Nephron (organoid): ENCODE results near the gene TRIM4.
"Not testable (repeated sequence)": the region's sequence is repeated elsewhere in the genome, so short reads cannot be mapped to it uniquely, and the experiment has no call there.

ENCODE experiments used
- H3K27ac Mint-ChIP-seq, 3 experiments: 2 replicates each; pipeline ENCODE4 v1.8.0; 2020; ENCODE audit warnings: mixed read lengths in 3 of 3, mild to moderate bottlenecking in 2 of 3, moderate library complexity in 1 of 3
- H3K27me3 Mint-ChIP-seq: 2 replicates; pipeline ENCODE4 v1.8.0; 2021; ENCODE audit warnings: low read depth, mild to moderate bottlenecking, moderate library complexity, mixed read lengths
- H3K36me3 Mint-ChIP-seq: 2 replicates; pipeline ENCODE4 v1.8.0; 2020; ENCODE audit warnings: low read depth, mixed read lengths
- H3K4me1 Mint-ChIP-seq: 2 replicates; pipeline ENCODE4 v1.8.0; 2020; ENCODE audit warnings: mixed read lengths
- H3K4me3 Mint-ChIP-seq, 3 experiments: 2 replicates each; pipeline ENCODE4 v1.8.0; 2020; ENCODE audit warnings: mild to moderate bottlenecking in 3 of 3, mixed read lengths in 3 of 3, moderate library complexity in 2 of 3
- H3K9me3 Mint-ChIP-seq: 2 replicates; pipeline ENCODE4 v1.8.0; 2020; ENCODE audit warnings: mixed read lengths
- CTCF ChIP-seq, 3 experiments: fragments of 200-600 bp; sonication (generic); IDR thresholded peaks; one replicate each; pipeline ENCODE4 v1.5.0; 2021; ENCODE audit warnings: antibody characterized with exemption in 3 of 3; ENCODE audit not compliant: unreplicated experiment in 3 of 3

Gene TRIM4

DNA sequence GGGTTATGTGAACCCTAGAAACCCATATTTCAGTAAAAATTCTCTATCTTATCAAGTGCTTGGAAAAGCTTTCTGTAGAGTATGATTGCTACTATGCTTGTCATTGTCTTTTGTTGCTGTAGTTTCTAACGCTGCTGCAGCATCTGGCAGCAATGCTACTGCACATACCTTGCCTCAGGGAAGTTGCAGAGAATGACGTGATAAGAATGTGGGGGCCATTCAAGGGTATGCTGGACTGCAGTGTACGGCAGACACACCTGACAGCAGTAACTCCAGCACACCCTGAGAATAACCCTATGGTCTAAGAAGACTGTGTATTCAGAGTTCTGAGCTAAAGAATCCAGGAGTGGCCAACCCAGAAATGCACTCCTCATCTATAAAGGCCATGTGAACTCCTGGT is 20.5 kb downstream of the TRIM4 start:
- Mint-ChIP-seq H3K9me3 (peaks cover 6% of the 10 kb centered on the region), H3K36me3 (peaks cover 18% of the 10 kb centered on the region), H3K4me1 (no peaks in the 10 kb centered on the region), H3K4me3 (no peak overlapping the region), H3K27ac (no peak overlapping the region), H3K27me3 (peaks cover 3% of the 10 kb centered on the region)
- no peak for TF ChIP-seq CTCF (IDR thresholded peaks at IDR 0.05; ENCODE audit: unreplicated experiment in 3 of 3)

DNA sequence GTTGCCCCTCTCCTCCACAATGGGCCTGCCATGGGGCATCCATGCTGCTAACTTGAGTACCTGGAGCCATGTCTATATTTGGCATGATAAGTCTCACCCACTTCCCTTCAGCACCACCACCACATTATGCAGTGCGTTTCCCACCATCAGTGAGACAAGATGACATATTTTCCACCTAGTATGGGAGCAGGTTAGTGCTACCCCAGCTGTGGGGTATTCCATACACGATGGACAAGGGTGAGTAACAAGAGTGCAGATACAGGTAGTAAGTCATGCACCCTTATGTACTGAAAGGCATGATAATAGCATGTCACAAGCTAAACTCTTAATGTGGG is 21.3 kb downstream of the TRIM4 start:
- Mint-ChIP-seq H3K27me3 (peaks cover 3% of the 10 kb centered on the region), H3K36me3 (peaks cover 18% of the 10 kb centered on the region), H3K4me1 (no peaks in the 10 kb centered on the region), H3K9me3 (peaks cover 6% of the 10 kb centered on the region), H3K27ac (no peak overlapping the region), H3K4me3 (no peak overlapping the region)
- TF ChIP-seq CTCF (IDR thresholded peaks at IDR 0.05; ENCODE audit: unreplicated experiment in 3 of 3), result no peak

- H3K36me3 Mint-ChIP-seq, result peaks cover 15% of the 10 kb centered on the region
- no peak overlapping the region for H3K27ac Mint-ChIP-seq
- TF ChIP-seq CTCF (IDR thresholded peaks at IDR 0.05; ENCODE audit: unreplicated experiment in 3 of 3), result no peak
- peaks cover 3% of the 10 kb centered on the region for H3K9me3 Mint-ChIP-seq
- H3K4me1 Mint-ChIP-seq, result no peaks in the 10 kb centered on the region
- peaks cover 3% of the 10 kb centered on the region for H3K27me3 Mint-ChIP-seq
- H3K4me3 Mint-ChIP-seq, result no peak overlapping the region
These were observed 21.9 kb downstream of the TRIM4 start for GRCh38 chr7:99897322-99898022.

DNA sequence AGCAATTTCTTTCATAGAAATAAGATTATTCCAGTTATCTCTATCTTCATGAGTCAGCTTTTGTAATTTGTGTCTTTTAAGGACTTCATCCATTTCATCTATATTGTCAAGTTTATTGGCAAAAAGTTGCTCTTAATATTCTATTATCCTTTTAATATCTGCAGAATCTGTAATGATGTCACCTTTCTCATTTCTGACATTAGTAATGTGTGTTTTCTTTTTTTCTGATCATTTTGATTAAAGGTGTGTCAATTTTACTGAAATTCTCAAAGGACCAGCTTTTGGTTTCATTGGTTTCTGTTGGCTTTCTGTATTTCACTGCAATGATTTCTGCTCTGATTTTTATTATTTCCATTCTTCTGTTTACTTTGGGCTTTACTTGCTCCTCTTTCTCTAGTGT is 24.6 kb downstream of the TRIM4 start:
- TF ChIP-seq CTCF (IDR thresholded peaks at IDR 0.05; ENCODE audit: unreplicated experiment in 3 of 3), result no peak
- peaks cover 12% of the 10 kb centered on the region for H3K9me3 Mint-ChIP-seq
- H3K27me3 Mint-ChIP-seq, result peaks cover 3% of the 10 kb centered on the region
- no peaks in the 10 kb centered on the region for H3K4me1 Mint-ChIP-seq
- no peak overlapping the region for H3K4me3 Mint-ChIP-seq
- peaks cover 10% of the 10 kb centered on the region for H3K36me3 Mint-ChIP-seq
- no peak overlapping the region for H3K27ac Mint-ChIP-seq

DNA sequence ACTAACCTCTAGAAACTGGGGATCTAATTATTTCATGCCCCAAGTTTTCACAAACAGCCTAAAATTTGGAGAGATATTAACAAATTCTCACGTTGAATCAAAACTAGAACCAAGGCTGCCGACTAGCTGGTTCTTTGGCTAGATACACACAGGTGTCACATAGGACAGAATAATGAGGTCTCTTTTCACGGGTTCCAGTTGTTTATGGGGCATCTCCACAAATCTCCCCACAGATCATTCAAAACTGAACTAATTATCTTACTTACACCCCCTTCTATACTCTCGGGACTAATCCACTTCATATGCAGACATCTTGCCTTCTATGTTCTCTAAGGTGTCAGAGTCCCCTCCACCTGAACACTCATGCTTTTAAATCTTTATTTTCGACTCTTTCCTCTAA is 26.1 kb downstream of the TRIM4 start:
- TF ChIP-seq CTCF (IDR thresholded peaks at IDR 0.05; ENCODE audit: unreplicated experiment in 3 of 3), result no peak
- no peaks in the 10 kb centered on the region for H3K4me1 Mint-ChIP-seq
- peaks cover 18% of the 10 kb centered on the region for H3K36me3 Mint-ChIP-seq
- peaks cover 3% of the 10 kb centered on the region for H3K27me3 Mint-ChIP-seq
- H3K4me3 Mint-ChIP-seq, result no peak overlapping the region
- H3K27ac Mint-ChIP-seq, result no peak overlapping the region
- H3K9me3 Mint-ChIP-seq, result peaks cover 18% of the 10 kb centered on the region

DNA sequence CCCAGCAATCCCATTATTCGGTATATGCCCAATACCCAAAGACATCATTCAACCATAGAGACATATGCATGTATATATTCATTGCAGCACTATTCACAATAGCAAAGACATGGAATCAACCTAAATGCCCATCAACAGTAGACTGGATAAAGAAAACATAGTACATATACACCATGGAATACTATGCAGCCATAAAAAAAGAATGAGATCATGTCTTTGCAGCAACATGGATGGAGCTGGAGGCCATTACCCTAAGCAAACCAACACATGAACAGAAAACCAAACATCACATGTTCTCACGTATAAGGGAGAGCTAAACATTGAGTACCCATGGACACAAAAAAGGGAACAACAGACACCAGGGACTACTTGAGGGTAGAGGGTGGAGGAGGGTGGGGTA is 29.0 kb downstream of the TRIM4 start:
- peaks cover 31% of the 10 kb centered on the region for H3K9me3 Mint-ChIP-seq
- H3K4me3 Mint-ChIP-seq, result not testable (repeated sequence)
- peaks cover 31% of the 10 kb centered on the region for H3K36me3 Mint-ChIP-seq

DNA sequence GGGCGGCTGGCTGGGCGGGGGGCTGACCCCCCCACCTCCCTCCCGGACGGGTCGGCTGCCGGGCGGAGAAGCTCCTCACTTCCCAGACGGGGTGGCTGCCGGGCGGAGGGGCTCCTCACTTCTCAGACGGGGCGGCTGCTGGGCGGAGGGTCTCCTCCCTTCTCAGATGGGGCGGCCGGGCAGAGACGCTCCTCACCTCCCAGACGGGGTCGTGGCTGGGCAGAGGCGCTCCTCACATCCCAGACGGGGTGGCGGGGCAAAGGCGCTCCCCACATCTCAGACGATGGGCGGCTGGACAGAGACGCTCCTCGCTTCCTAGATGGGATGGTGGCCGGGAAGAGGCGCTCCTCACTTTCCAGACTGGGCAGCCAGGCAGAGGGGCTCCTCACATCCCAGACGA is 31.0 kb downstream of the TRIM4 start:
- H3K27me3 Mint-ChIP-seq, H3K4me3 Mint-ChIP-seq, H3K27ac Mint-ChIP-seq, H3K4me1 Mint-ChIP-seq: not testable (repeated sequence)
- Mint-ChIP-seq H3K36me3 (peaks cover 31% of the 10 kb centered on the region), H3K9me3 (peaks cover 43% of the 10 kb centered on the region)

More for the DNA sequence above, 29.0 kb downstream of the TRIM4 start:
- not testable (repeated sequence) for H3K27ac Mint-ChIP-seq, H3K4me1 Mint-ChIP-seq, H3K27me3 Mint-ChIP-seq
